Measurements from ENCODE around the gene SLC22A3.

SLC22A3 gene

GRCh38 chr6:160375561-160375949, 27.4 kb downstream of the SLC22A3 start:
- no peak for TF ChIP-seq CTCF (conservative IDR thresholded peaks at IDR 0.05; ENCODE audit: low read depth)
- H3K27ac ChIP-seq: no peak overlapping the region
- ChIA-PET POLR2A (ENCODE audit: low non-redundant PET) (no interaction called here), CTCF (no interaction called here)
- DNase-seq (ENCODE audit: low spot score): no peak

- no peak overlapping the region for H3K27ac ChIP-seq
- ChIA-PET CTCF (no interaction called here), POLR2A (ENCODE audit: low non-redundant PET) (no interaction called here)
- no peak for TF ChIP-seq CTCF (conservative IDR thresholded peaks at IDR 0.05; ENCODE audit: low read depth)
- DNase-seq (ENCODE audit: low spot score): no peak
Observed at GRCh38 chr6:160376445-160376844, 28.3 kb downstream of the SLC22A3 start.

DNA sequence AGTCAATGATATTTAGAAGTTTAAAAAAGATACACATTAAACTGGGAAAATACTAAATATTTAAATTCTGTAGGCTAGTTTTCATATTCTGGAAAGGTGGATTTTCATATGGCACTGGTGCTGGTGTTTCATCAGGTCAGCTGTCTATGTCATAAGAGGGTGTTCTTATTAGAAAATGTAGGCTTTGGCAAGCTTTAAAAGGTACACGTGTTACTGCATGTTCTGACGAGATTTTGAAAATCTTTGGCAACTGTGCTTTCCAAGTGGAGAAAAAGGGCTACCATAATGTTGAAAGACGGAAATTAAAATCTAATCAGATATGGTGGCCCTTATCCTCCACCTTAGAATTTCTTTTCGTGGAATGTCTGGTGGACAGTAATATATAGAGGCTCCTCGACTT, 30.0 kb downstream of the SLC22A3 start:
- H3K27ac ChIP-seq: no peak overlapping the region; the same call in 1 of the 2 replicates
- ChIA-PET POLR2A (ENCODE audit: low non-redundant PET) (no interaction called here), CTCF (interaction anchor here (0.6 to 0.7 kb wide), 2 partner anchors 13 to 337 kb away, joined by 3 read pairs; no protein-coding TSS in a partner anchor)
- TF ChIP-seq CTCF (conservative IDR thresholded peaks at IDR 0.05; ENCODE audit: low read depth): no peak
- peak; percentile 61 for DNase-seq (ENCODE audit: low spot score)

DNA sequence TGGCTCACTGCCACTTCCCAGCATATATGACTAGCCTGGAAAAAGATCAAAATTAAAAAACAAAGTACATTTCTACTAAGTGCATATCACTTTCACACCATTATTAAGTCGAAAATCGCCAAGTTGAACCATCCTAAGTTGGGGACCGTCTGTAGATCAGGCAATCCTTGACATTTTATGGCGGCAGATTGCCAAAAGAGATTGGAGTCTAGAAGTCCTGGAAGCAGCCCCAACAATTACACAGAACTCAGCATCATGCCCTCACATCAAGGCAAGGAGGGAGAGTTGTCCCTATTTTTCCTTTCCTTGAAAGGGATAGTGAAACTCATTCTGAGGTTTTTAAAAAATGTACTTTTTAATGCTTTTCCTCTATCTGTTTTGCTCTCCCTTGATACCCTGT, 30.7 kb downstream of the SLC22A3 start:
- POLR2A ChIA-PET (ENCODE audit: low non-redundant PET): no interaction called here
- peak overlapping the region; percentile 17; the same call in 1 of the 2 replicates for H3K27ac ChIP-seq
- CTCF ChIA-PET: interaction anchor here (0.6 kb wide), 1 partner anchor 17 kb away, joined by 3 read pairs; no protein-coding TSS in a partner anchor
- no peak for TF ChIP-seq CTCF (conservative IDR thresholded peaks at IDR 0.05; ENCODE audit: low read depth)
- no peak for DNase-seq (ENCODE audit: low spot score)

DNA sequence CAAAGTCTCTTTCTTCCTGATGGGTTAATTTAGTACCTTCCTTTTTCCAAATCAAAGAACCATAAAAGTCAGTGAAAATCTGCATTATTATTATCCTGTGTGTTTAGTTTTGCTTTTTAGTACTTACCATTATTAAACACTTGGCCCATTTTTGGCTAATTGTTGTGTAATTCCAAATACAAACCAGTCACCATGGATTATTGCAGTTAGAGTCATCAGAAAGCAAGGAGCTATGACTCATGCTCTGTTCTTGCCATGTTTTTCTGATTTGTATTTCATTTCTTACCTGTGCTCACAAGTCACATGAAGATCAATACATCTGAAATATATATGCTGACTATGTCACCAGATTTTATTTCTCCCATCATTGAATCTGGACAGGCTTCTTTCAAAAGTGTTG, 31.3 kb downstream of the SLC22A3 start:
- peak; percentile 79 for DNase-seq (ENCODE audit: low spot score)
- TF ChIP-seq CTCF (conservative IDR thresholded peaks at IDR 0.05; ENCODE audit: low read depth): no peak
- ChIA-PET CTCF (no interaction called here), POLR2A (ENCODE audit: low non-redundant PET) (no interaction called here)
- H3K27ac ChIP-seq: no peak overlapping the region

DNA sequence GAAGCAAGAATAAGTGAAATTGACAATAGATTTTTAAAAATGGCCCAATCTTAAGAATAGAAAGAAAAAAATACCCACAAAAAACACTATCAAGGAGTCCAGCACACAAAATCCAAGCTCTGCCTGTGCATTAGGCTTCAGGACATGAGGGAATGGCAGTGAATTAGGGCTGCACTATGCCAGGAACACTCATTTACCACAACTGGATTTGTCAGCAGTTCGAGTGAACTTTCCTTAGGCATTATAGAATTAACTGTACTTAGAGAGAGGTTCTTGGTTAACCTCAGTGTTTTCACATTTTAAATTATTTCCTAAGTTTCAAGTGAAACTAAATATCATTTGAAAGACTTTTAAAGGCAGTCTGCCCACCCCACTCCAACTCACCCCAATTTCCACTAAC, 34.8 kb downstream of the SLC22A3 start:
- POLR2A ChIA-PET (ENCODE audit: low non-redundant PET): no interaction called here
- H3K27ac ChIP-seq: no peak overlapping the region
- DNase-seq (ENCODE audit: low spot score): no peak
- CTCF ChIA-PET: no interaction called here
- TF ChIP-seq CTCF (conservative IDR thresholded peaks at IDR 0.05; ENCODE audit: low read depth): no peak

All from RWPE1 (cell line).